22Rv1 (cell line): ENCODE results near the gene EBF3.

Experiments used
- H3K27ac ChIP-seq: fragments of 450-650 bp; 2 replicates; pipeline ENCODE4 v1.5.1; 2017
- CTCF ChIP-seq: fragments of 450-650 bp; IDR thresholded peaks from 2 replicates; pipeline ENCODE4 v1.5.1; 2017; ENCODE audit warnings: mild to moderate bottlenecking
- ZFX ChIP-seq: fragments of 450-650 bp; IDR thresholded peaks from 2 replicates; pipeline ENCODE4 v1.6.1; 2017; ENCODE audit warnings: antibody characterized with exemption, borderline replicate concordance

The EBF3 gene

GRCh38 chr10:129825826-129826225 is 138.2 kb downstream of the EBF3 start:
- no peak overlapping the region for H3K27ac ChIP-seq
- no peak for TF ChIP-seq ZFX
- TF ChIP-seq CTCF: no peak

- TF ChIP-seq ZFX: no peak
- TF ChIP-seq CTCF: no peak
Observed at GRCh38 chr10:129825221-129825620, 138.9 kb downstream of the EBF3 start.

GRCh38 chr10:129820451-129820850 is 143.6 kb downstream of the EBF3 start:
- no peak overlapping the region for H3K27ac ChIP-seq
- TF ChIP-seq ZFX: no peak
- no peak for TF ChIP-seq CTCF

More at GRCh38 chr10:129825221-129825620, 138.9 kb downstream of the EBF3 start:
- no peak overlapping the region for H3K27ac ChIP-seq

GRCh38 chr10:129816656-129817045 is 147.4 kb downstream of the EBF3 start:
- TF ChIP-seq CTCF (no peak), ZFX (no peak)
- H3K27ac ChIP-seq: no peak overlapping the region

- TF ChIP-seq ZFX: no peak
- TF ChIP-seq CTCF: no peak
- H3K27ac ChIP-seq: no peak overlapping the region
Observed at GRCh38 chr10:129815898-129816655, 148.0 kb downstream of the EBF3 start.

- TF ChIP-seq ZFX (no peak), CTCF (no peak)
Observed at GRCh38 chr10:129814681-129815646, 149.1 kb downstream of the EBF3 start.

GRCh38 chr10:129812398-129812797 is 151.7 kb downstream of the EBF3 start:
- H3K27ac ChIP-seq: no peak overlapping the region
- TF ChIP-seq ZFX (no peak), CTCF (no peak)

More at GRCh38 chr10:129814681-129815646, 149.1 kb downstream of the EBF3 start:
- H3K27ac ChIP-seq: no peak overlapping the region
